ENCODE measurements around the gene RNF32. TPM values are rescaled to one million over a fixed set of nuclear protein-coding genes. Genes with fewer than 3 reads are reported as not detected.

The RNF32 gene
- total and polyA plus RNA-seq, 2 experiments from 2014 or later, result 0.92 to 2.3 TPM

DNA sequence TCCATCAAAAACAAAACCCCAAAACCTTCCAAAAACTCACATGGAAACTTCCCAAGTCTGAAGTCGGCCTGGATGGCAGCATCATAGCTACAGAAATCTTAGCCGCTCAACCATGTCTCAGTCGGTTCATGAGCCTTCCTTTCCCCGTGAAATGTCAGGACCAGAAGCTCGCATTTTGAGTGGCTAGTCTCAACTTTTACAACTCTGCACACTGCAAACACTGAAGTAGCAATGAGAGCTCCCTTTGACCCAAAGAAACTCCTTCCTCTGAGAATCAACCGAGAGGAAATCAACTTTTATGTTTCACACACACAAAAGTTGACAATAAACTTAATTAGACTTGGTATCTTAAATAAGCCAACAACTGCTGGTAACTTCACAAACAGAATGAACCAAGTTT lies 37.6 kb upstream of the RNF32 start:
- H3K27ac ChIP-seq, result no peak overlapping the region
- no peaks in the 10 kb centered on the region for H3K27me3 ChIP-seq
- TF ChIP-seq, protein P1, sequence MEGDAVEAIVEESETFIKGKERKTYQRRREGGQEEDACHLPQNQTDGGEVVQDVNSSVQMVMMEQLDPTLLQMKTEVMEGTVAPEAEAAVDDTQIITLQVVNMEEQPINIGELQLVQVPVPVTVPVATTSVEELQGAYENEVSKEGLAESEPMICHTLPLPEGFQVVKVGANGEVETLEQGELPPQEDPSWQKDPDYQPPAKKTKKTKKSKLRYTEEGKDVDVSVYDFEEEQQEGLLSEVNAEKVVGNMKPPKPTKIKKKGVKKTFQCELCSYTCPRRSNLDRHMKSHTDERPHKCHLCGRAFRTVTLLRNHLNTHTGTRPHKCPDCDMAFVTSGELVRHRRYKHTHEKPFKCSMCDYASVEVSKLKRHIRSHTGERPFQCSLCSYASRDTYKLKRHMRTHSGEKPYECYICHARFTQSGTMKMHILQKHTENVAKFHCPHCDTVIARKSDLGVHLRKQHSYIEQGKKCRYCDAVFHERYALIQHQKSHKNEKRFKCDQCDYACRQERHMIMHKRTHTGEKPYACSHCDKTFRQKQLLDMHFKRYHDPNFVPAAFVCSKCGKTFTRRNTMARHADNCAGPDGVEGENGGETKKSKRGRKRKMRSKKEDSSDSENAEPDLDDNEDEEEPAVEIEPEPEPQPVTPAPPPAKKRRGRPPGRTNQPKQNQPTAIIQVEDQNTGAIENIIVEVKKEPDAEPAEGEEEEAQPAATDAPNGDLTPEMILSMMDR (IDR thresholded peaks at IDR 0.05; ENCODE audit: low read depth, low read length), result no peak
- no peaks in the 10 kb centered on the region for H3K9me3 ChIP-seq (ENCODE audit: low read depth)
- H3K36me3 ChIP-seq, result no peaks in the 10 kb centered on the region
- no peak overlapping the region for H3K4me3 ChIP-seq
- H3K4me1 ChIP-seq (ENCODE audit: low read depth), result no peaks in the 10 kb centered on the region
- DNase-seq (ENCODE audit: low read depth in 1 of 2, low spot score in 1 of 2), result no peak

DNA sequence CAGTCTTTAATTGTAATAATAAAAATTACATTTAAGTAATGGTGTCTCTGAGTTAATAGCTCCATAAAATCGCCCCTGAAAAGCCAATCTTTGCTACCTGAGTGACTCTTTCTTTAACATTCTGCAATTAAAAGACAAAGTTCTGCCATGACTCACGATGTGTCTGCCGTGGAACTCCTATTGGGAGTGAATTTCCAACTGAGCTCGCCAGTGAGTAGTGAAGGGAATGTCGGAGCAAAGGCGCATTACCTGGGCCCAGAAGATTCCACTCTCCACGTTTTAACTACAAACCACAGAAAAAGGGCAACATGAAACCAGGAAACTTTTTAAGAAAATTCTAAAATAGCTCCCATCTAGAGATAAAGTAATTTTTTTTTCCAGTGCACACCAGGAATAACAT lies 36.9 kb upstream of the RNF32 start:
- Histone ChIP-seq H3K9me3 (ENCODE audit: low read depth) (no peaks in the 10 kb centered on the region), H3K27ac (no peak overlapping the region), H3K4me3 (no peak overlapping the region), H3K4me1 (ENCODE audit: low read depth) (no peaks in the 10 kb centered on the region), H3K27me3 (no peaks in the 10 kb centered on the region), H3K36me3 (no peaks in the 10 kb centered on the region)
- TF ChIP-seq, protein P1 (IDR thresholded peaks at IDR 0.05; ENCODE audit: low read depth, low read length), result no peak
- DNase-seq (ENCODE audit: low read depth in 1 of 2, low spot score in 1 of 2), result no peak

DNA sequence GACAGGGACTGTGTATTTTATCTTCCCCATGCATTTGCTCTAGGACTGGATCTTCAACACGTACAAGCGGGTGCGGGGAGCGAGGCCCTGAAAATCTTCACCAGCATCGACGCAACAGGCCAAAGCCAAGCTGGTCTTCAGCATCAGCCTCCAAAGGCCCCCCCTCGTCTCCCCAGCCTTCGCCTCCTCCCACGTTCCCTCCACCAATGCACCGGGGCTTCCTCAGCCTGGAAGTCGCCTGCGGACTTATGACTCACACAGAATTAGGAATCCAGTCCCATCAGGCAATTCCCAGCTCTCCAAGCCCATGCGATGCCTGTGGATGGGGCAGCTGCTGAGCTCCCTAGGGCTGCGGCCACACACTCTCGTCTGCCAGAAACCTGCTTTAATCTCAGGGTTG lies 36.3 kb upstream of the RNF32 start:
- Histone ChIP-seq H3K27me3 (no peaks in the 10 kb centered on the region), H3K9me3 (ENCODE audit: low read depth) (no peaks in the 10 kb centered on the region), H3K36me3 (no peaks in the 10 kb centered on the region), H3K4me3 (no peak overlapping the region), H3K4me1 (ENCODE audit: low read depth) (no peaks in the 10 kb centered on the region), H3K27ac (no peak overlapping the region)
- no peak for DNase-seq (ENCODE audit: low read depth in 1 of 2, low spot score in 1 of 2)
- TF ChIP-seq, protein P1 (IDR thresholded peaks at IDR 0.05; ENCODE audit: low read depth, low read length), result no peak

DNA sequence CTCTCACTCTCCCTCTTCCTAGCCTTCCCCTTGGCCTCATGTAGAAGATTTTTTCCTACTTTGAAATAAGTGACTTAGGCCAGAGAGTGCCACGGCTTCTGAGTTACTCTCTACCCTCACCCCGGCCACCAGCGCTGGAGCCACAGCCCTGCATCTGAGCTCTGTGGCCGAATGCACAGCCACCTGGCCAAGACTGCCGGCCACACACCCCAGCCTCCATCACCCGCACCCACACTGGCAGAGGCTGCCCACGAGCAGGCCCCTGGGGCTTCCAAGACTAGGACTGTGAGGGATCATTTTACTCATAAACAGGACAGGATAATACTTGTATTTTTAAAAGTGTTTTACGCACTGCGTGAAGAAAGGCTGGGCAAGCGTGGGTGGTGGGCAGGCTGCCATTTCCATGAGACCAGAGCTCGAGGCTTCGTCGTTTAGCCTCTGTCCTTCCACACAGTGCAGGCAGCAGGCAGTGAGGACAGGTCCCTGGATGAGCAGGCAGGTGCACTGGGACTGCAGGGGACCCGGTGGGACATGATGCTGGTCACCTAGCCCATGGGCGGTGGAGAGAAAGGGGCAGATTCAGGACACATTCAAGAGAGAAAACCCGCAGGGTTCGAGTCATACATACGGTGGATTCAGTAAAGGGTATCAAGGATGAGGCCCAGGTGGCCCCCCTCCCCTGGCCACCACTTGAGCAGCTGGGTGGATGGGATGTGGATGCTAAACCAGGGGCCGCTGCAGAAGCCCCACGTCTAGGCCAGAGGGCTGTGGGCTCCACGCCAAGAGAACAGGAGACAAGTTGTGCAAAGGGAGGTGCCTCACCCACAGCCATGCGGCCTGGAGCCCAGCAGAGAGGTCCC lies 35.5 kb upstream of the RNF32 start:
- no peaks in the 10 kb centered on the region for H3K9me3 ChIP-seq (ENCODE audit: low read depth)
- H3K36me3 ChIP-seq, result no peaks in the 10 kb centered on the region
- no peak overlapping the region for H3K27ac ChIP-seq
- no peaks in the 10 kb centered on the region for H3K4me1 ChIP-seq (ENCODE audit: low read depth)
- DNase-seq (ENCODE audit: low read depth in 1 of 2, low spot score in 1 of 2), result no peak
- no peaks in the 10 kb centered on the region for H3K27me3 ChIP-seq
- no peak overlapping the region for H3K4me3 ChIP-seq
- TF ChIP-seq, protein P1 (IDR thresholded peaks at IDR 0.05; ENCODE audit: low read depth, low read length), result no peak

DNA sequence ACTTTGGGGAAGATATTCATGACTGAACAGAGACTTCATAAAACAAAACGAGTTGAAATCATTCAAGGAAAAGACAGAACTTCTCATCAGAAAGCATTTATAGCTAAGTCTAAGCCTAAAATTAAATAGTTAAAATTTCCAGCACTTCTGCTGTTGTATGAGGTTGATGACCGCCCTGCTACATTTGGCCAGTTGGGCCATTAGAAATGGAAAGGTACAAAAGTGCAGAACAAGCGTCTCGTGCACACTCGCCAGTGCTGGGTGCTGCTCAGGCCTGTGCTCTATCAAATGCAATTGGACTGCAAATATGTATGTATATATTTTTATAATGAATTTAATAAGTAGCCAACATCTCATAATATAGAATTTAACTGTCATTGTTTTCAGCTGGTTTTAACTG lies 34.4 kb upstream of the RNF32 start:
- Histone ChIP-seq H3K4me3 (no peak overlapping the region), H3K27me3 (no peaks in the 10 kb centered on the region), H3K27ac (no peak overlapping the region), H3K4me1 (ENCODE audit: low read depth) (no peaks in the 10 kb centered on the region), H3K36me3 (no peaks in the 10 kb centered on the region), H3K9me3 (ENCODE audit: low read depth) (no peaks in the 10 kb centered on the region)
- no peak for DNase-seq (ENCODE audit: low read depth in 1 of 2, low spot score in 1 of 2)
- TF ChIP-seq, protein P1 (IDR thresholded peaks at IDR 0.05; ENCODE audit: low read depth, low read length), result no peak

All from cardiac muscle cell (in vitro differentiated cells and primary cell).